Stomach (tissue), 9 donors: ENCODE measurements around the gene SLC35E1. TPM values are rescaled to one million over a fixed set of nuclear protein-coding genes. Genes with fewer than 3 reads are reported as not detected.
A peak's percentile ranks its signal among the peaks of the same experiment; 100 is the strongest.

Experiments used
- DNase-seq, 2 donors: peaks; one replicate each; pipeline versions ENCODE4 v3.0.0 to v3.0.0-alpha.2; 2013 to 2019
- H3K27ac ChIP-seq, 5 donors: fragments of 200-600 bp in 4 of 5; sonication (generic) in 4 of 5; one replicate each; pipeline ENCODE4 v1.5.1; 2013 to 2019; ENCODE audit warnings: mild to moderate bottlenecking in 1 of 5, moderate library complexity in 1 of 5
- H3K27me3 ChIP-seq, 3 donors: fragments of 200-600 bp; sonication (generic); one replicate each; pipeline ENCODE4 v1.5.1; 2017 to 2019; ENCODE audit warnings: mixed run types in 1 of 3
- H3K36me3 ChIP-seq, 4 donors: fragments of 200-600 bp; sonication (generic); 1 replicate in 3 of 4; 2 replicates in 1 of 4; pipeline ENCODE4 v1.5.1; 2016 to 2019
- H3K4me1 ChIP-seq, 4 donors: fragments of 200-600 bp; sonication (generic); one replicate each; pipeline ENCODE4 v1.5.1; 2016 to 2019
- H3K4me3 ChIP-seq, 4 donors: fragments of 200-600 bp; sonication (generic) in 3 of 4; one replicate each; pipeline ENCODE4 v1.5.1; 2016 to 2019; ENCODE audit warnings: mild to moderate bottlenecking in 1 of 4
- H3K9me3 ChIP-seq, 4 donors: fragments of 200-600 bp; sonication (generic); one replicate each; pipeline ENCODE4 v1.5.1; 2016 to 2019
- CTCF ChIP-seq, 7 experiments: fragments of 450-650 bp in 4 of 7; fragments of 200-600 bp in 3 of 7; sonication (generic) in 3 of 7; IDR thresholded peaks; one replicate each; pipeline ENCODE4 v1.5.1; 2016 to 2019; ENCODE audit warnings: antibody characterized with exemption in 7 of 7, control low read depth in 2 of 7, mild to moderate bottlenecking in 1 of 7
- EP300 ChIP-seq: sonication (generic); formaldehyde crosslinking; IDR thresholded peaks from one replicate; pipeline ENCODE4 v1.6.1; 2017; ENCODE audit warnings: antibody characterized with exemption
- POLR2A ChIP-seq, 4 donors: fragments of 450-650 bp; IDR thresholded peaks; one replicate each; pipeline ENCODE4 v1.6.1; 2016; ENCODE audit warnings: antibody characterized with exemption in 4 of 4, control low read depth in 2 of 4, mild to moderate bottlenecking in 1 of 4, moderate library complexity in 1 of 4
- POLR2AphosphoS5 ChIP-seq, 3 donors: sonication (generic); formaldehyde crosslinking; IDR thresholded peaks; one replicate each; pipeline ENCODE4 v1.6.1; 2016; ENCODE audit warnings: antibody characterized with exemption in 3 of 3
- WGBS, 5 donors: extraction: QIAGEN DNeasy Blood & Tissue Kit in 3 of 5; methylation state at CpG; one replicate each; pipeline versions ENCODE4 v1.1.5 to v1.1.7; 2013 to 2018; 5-methylcytosine and 5-hydroxymethylcytosine counted together
- intact Hi-C: fragments of 100-400 bp; cut with DNase I; formaldehyde crosslinking; loops from one replicate; pipeline ENCODE4 v1.15.1; 2023; ENCODE audit warnings: low total_unique reads
- polyA plus RNA-seq, 3 donors: library from polyadenylated mRNA; stranded (reverse); fragments of 200-250 nt; gene quantifications; one replicate each; pipeline ENCODE4 v1.2.3, GENCODE V29; 2013
- total RNA-seq, 5 donors: library from RNA; depleted of rRNA; stranded (reverse); fragments of >200 nt; gene quantifications; one replicate each; pipeline versions ENCODE4 v1.1.0 to v1.2.3, GENCODE V29; 2014 to 2016
- donor health status: healthy with polysubstance abuse.
- donor health status: Bipolar disorder and iron deficiency.
- donor health status: healthy.

The SLC35E1 gene
- total and polyA plus RNA-seq, 8 donors: 16.2 to 63.7 (median 27.7) TPM

DNA sequence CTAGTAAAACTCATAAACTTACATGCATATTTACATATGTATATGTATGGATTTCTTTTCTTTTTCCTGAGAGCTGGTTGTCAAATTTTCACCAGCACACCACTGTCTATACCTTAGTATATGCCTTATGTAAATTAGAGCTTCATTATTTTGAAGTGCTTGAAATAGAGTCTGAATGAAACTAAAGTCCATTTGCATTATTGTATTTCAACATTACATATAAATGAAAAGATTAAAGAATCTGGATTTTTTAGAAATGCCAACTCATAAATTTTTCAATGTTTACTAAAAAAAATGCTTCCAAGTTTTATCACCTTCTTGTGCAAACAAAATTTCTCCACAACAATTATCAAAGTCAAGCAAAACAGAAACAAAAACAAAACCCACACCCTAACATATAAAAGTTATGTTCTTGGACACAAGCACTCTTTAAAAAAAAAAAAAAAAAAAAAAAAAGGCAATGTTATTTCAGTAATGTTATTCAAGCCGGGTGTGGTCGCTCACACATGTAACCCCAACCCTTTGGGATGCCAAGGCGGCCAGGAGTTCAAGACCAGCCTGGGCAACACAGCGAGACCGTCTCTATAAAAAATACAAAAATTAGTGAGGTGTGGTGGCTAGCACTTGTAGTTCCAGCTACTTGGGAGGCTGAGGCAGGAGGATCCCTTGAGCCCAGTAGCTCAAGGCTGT, 37.4 kb upstream of the SLC35E1 start:
- peaks cover 31 to 94% (median 51%) of the 10 kb centered on the region in 4 donors for H3K4me1 ChIP-seq

DNA sequence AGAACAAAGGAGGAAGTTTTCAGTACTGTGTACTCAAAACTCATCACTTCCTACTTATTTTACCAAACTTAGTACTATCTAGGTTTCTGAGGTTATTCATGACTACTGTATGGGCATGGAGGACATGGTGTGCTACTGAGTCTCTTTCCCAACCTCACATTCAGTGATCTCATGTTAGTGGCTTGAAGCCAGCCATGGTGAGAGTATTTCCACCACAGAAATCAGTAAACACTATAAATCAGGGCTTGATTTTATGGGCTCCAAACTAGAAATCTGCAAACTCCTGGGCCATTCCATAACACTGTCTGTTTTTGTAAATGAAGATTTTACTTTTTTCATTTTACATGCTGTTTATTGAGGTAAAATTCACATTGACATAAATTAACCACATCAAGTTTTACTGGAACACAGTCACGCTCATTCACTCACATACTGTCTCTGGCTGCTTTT, 36.1 kb upstream of the SLC35E1 start:
- H3K27ac ChIP-seq: peak overlapping the region in 4 of 5 donors; percentile 79 to 89 (median 86)

More for the DNA sequence above, 37.4 kb upstream of the SLC35E1 start:
- no peak for DNase-seq
- no peak for TF ChIP-seq CTCF (IDR thresholded peaks at IDR 0.05)
- Histone ChIP-seq H3K36me3 (no peaks in the 10 kb centered on the region), H3K27me3 (no peaks in the 10 kb centered on the region), H3K9me3 (no peaks in the 10 kb centered on the region), H3K4me3 (no peak overlapping the region), H3K27ac (peak overlapping the region in 1 of 5 donors; percentile 89)
- intact Hi-C loops: no loop called here
- WGBS, 5 donors: 67 to 84% (median 82%) methylated on average over 5 of the region's 5 CpGs

GRCh38 chr19:16607819-16608218, 35.6 kb upstream of the SLC35E1 start:
- no peak for DNase-seq
- H3K27me3 ChIP-seq: no peaks in the 10 kb centered on the region
- no peak for TF ChIP-seq POLR2A (IDR thresholded peaks at IDR 0.05)
- no peak for TF ChIP-seq CTCF (IDR thresholded peaks at IDR 0.05)
- TF ChIP-seq POLR2AphosphoS5 (IDR thresholded peaks at IDR 0.05): no peak
- no peak for TF ChIP-seq EP300
- no peak overlapping the region for H3K4me3 ChIP-seq
- peak overlapping the region; percentile 75 to 89 (median 86) for H3K27ac ChIP-seq
- H3K4me1 ChIP-seq: peaks cover 40 to 88% (median 59%) of the 10 kb centered on the region in 4 donors
- no peaks in the 10 kb centered on the region for H3K36me3 ChIP-seq
- WGBS, 5 donors: 51 to 73% (median 64%) methylated on average over 8 to 12 of the region's 12 CpGs
- H3K9me3 ChIP-seq: no peaks in the 10 kb centered on the region
- intact Hi-C loops: no loop called here

More for the DNA sequence above, 36.1 kb upstream of the SLC35E1 start:
- no peak for DNase-seq
- TF ChIP-seq POLR2A (IDR thresholded peaks at IDR 0.05) (no peak), POLR2AphosphoS5 (IDR thresholded peaks at IDR 0.05) (peak; percentile 66 to 90 (median 86)), EP300 (peak; percentile 59), CTCF (IDR thresholded peaks at IDR 0.05) (no peak)
- 74 to 92% (median 83%) methylated on average over 1 of the region's 1 CpG for WGBS, 5 donors
- Histone ChIP-seq H3K4me3 (no peak overlapping the region), H3K4me1 (peaks cover 38 to 87% (median 56%) of the 10 kb centered on the region in 4 donors), H3K27me3 (no peaks in the 10 kb centered on the region), H3K9me3 (no peaks in the 10 kb centered on the region), H3K36me3 (no peaks in the 10 kb centered on the region)
- intact Hi-C loops: no loop called here

- intact Hi-C loops: no loop called here
- Histone ChIP-seq H3K9me3 (no peaks in the 10 kb centered on the region), H3K4me3 (no peak overlapping the region), H3K27ac (peak overlapping the region in 3 of 5 donors; percentile 7 to 87 (median 38)), H3K27me3 (no peaks in the 10 kb centered on the region), H3K36me3 (peaks cover 0 to 5% (median 0%) of the 10 kb centered on the region in 4 donors), H3K4me1 (peaks cover 34 to 82% (median 63%) of the 10 kb centered on the region in 4 donors)
- WGBS, 5 donors: 46 to 64% (median 55%) methylated on average over 7 to 8 of the region's 8 CpGs
- no peak for TF ChIP-seq POLR2AphosphoS5 (IDR thresholded peaks at IDR 0.05)
- TF ChIP-seq POLR2A (IDR thresholded peaks at IDR 0.05): no peak
- no peak for TF ChIP-seq CTCF (IDR thresholded peaks at IDR 0.05)
- TF ChIP-seq EP300: no peak
- no peak for DNase-seq
Measured at GRCh38 chr19:16605553-16605994, 33.4 kb upstream of the SLC35E1 start.
